OCI-LY3 (cell line): ENCODE measurements around the gene ATP5IF1.
A peak's percentile ranks its signal among the peaks of the same experiment; 100 is the strongest.

Source experiments
- H2AFZ ChIP-seq: fragments of 200-600, 300-600 bp; shearing (Covaris generic); 2 replicates; pipeline ENCODE4 v1.6.0; 2014; ENCODE audit warnings: antibody characterized with exemption, low read depth, low read length
- H3K27ac ChIP-seq: fragments of 200-600, 300-600 bp; sonication (generic); 2 replicates; pipeline ENCODE4 v1.5.1; 2014; ENCODE audit warnings: mild to moderate bottlenecking, low read length, moderate library complexity, mixed read lengths
- H3K27me3 ChIP-seq: fragments of 200-600, 300-600 bp; sonication (generic); 2 replicates; pipeline ENCODE4 v1.6.1; 2014; ENCODE audit warnings: low read depth, low read length, mixed read lengths
- H3K36me3 ChIP-seq: fragments of 200-600, 300-600 bp; sonication (generic); replicated peaks from 2 replicates; pipeline ENCODE3; 2014; ENCODE audit warnings: low read depth, low read length, mixed read lengths
- H3K4me1 ChIP-seq: fragments of 300-600, 200-600 bp; sonication (generic); 2 replicates; pipeline ENCODE4 v1.6.1; 2014; ENCODE audit warnings: low read length, mixed read lengths
- H3K4me2 ChIP-seq: fragments of 200-600, 300-600 bp; sonication (generic); 2 replicates; pipeline ENCODE4 v1.6.1; 2014; ENCODE audit warnings: low read length, mixed read lengths
- H3K4me3 ChIP-seq: fragments of 300-600, 200-600 bp; sonication (generic); 2 replicates; pipeline ENCODE4 v1.5.1; 2014; ENCODE audit warnings: antibody characterized with exemption, mild to moderate bottlenecking, low read length, moderate library complexity
- H3K79me2 ChIP-seq: fragments of 300-600, 200-600 bp; shearing (Covaris generic); 2 replicates; pipeline ENCODE4 v1.6.1; 2014; ENCODE audit warnings: mild to moderate bottlenecking, low read length, mixed read lengths
- H3K9ac ChIP-seq: fragments of 300-600, 200-600 bp; shearing (Covaris generic); 2 replicates; pipeline ENCODE4 v1.6.0; 2014; ENCODE audit warnings: mild to moderate bottlenecking, low read length, moderate library complexity
- H3K9me3 ChIP-seq: fragments of 200-600, 300-600 bp; shearing (Covaris generic); 2 replicates; pipeline ENCODE4 v1.6.1; 2014; ENCODE audit warnings: low read length, mixed read lengths; ENCODE audit not compliant: insufficient read depth
- H4K20me1 ChIP-seq: fragments of 200-600, 300-600 bp; sonication (generic); 2 replicates; pipeline ENCODE4 v1.6.1; 2016; ENCODE audit warnings: low read length, mixed read lengths; ENCODE audit not compliant: insufficient read depth
- EZH2phosphoT487 ChIP-seq: fragments of 200-600 bp; shearing (Covaris generic); IDR thresholded peaks from 2 replicates; pipeline ENCODE4 v1.6.1; 2018; ENCODE audit warnings: antibody characterized with exemption, mixed run types, low read depth
- TF ChIP-seq, protein P1 (sequence below): fragments of 200-600, 300-600 bp; sonication (generic); IDR thresholded peaks from 2 replicates; pipeline ENCODE4 v1.5.1; 2014; ENCODE audit warnings: antibody characterized with exemption, low read length, low read depth

Gene ATP5IF1

DNA sequence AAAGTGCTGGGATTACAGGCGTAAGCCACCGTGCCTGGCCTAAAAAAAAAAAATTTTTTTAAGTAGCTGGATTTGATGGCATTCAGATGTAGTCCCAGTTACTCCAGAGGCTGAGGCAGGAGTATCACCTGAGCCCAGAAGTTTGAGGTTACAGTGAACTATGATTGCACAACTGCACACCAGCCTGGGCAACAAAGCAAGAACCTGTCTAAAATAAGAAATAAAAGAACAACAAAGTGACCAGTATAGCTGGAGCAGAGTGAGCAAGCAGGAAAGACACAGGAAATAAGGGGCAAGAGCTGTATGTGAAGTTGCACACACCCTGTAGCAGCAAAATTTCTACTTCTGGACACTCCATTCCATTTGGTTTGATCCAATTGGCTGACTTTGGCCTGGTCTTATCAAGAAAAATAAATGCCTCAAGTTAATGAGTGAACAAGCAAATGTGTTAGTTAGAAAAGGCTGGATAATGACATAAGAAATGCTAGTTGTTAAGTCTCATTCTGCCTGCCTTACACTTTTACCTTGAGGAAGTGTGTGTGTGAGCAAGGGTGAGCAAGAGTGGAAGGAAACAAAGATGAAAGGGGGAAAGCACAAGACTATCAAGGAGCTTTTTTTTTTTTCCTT is 7.9 kb downstream of the ATP5IF1 start:
- no peak overlapping the region for H3K9ac ChIP-seq
- H3K4me1 ChIP-seq = peaks cover 27% of the 10 kb centered on the region
- no peaks in the 10 kb centered on the region for H3K79me2 ChIP-seq
- H3K4me2 ChIP-seq = no peak overlapping the region
- H3K27me3 ChIP-seq = no peaks in the 10 kb centered on the region
- no peaks in the 10 kb centered on the region for H3K36me3 ChIP-seq
- no peaks in the 10 kb centered on the region for H4K20me1 ChIP-seq
- no peak overlapping the region for H3K27ac ChIP-seq
- H2AFZ ChIP-seq = no peak overlapping the region
- no peak overlapping the region for H3K4me3 ChIP-seq
- H3K9me3 ChIP-seq = no peaks in the 10 kb centered on the region
- no peak for TF ChIP-seq EZH2phosphoT487
- TF ChIP-seq, protein P1, sequence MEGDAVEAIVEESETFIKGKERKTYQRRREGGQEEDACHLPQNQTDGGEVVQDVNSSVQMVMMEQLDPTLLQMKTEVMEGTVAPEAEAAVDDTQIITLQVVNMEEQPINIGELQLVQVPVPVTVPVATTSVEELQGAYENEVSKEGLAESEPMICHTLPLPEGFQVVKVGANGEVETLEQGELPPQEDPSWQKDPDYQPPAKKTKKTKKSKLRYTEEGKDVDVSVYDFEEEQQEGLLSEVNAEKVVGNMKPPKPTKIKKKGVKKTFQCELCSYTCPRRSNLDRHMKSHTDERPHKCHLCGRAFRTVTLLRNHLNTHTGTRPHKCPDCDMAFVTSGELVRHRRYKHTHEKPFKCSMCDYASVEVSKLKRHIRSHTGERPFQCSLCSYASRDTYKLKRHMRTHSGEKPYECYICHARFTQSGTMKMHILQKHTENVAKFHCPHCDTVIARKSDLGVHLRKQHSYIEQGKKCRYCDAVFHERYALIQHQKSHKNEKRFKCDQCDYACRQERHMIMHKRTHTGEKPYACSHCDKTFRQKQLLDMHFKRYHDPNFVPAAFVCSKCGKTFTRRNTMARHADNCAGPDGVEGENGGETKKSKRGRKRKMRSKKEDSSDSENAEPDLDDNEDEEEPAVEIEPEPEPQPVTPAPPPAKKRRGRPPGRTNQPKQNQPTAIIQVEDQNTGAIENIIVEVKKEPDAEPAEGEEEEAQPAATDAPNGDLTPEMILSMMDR = no peak

DNA sequence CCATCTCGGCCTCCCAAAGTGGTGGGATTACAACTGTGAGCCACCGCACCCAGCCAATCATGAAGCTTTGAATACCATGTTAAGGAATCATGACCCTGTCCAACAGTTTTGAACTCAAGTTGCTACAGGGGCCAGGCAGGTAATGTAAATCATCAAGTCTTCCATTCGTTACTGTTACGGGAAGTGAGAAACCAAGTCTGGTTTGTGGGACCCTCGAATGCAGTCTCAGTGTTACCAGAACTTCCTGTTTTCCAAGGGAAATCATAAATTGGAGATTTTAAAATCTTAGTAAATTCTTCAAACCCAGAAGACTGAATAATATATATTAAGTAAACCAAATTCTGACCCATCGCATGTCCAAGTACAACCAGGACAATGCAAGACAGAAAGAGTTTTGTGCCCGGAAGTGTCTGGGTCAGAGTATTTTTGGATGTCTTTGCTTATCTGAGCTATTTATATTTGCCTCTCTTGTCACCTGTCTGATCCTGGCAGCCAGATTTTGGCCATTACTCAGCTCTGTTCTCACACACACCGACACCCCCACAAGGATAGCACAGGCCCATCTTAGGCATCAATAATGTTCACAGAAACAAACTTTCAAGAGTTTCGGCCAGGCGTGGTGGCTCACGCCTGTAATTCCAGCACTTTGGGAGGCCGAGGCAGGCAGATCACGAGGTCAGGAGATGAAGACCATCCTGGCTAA is 8.8 kb downstream of the ATP5IF1 start:
- Histone ChIP-seq H4K20me1 (no peaks in the 10 kb centered on the region), H2AFZ (no peak overlapping the region; the same call in 1 of the 2 replicates), H3K36me3 (no peaks in the 10 kb centered on the region), H3K9ac (no peak overlapping the region), H3K27me3 (no peaks in the 10 kb centered on the region), H3K79me2 (no peaks in the 10 kb centered on the region), H3K9me3 (no peaks in the 10 kb centered on the region), H3K27ac (peak overlapping the region; percentile 0; the same call in 1 of the 2 replicates), H3K4me3 (peak overlapping the region; percentile 27; the same call in 1 of the 2 replicates), H3K4me1 (peaks cover 36% of the 10 kb centered on the region), H3K4me2 (peak overlapping the region; percentile 29)
- no peak for TF ChIP-seq EZH2phosphoT487
- TF ChIP-seq, protein P1 = no peak

DNA sequence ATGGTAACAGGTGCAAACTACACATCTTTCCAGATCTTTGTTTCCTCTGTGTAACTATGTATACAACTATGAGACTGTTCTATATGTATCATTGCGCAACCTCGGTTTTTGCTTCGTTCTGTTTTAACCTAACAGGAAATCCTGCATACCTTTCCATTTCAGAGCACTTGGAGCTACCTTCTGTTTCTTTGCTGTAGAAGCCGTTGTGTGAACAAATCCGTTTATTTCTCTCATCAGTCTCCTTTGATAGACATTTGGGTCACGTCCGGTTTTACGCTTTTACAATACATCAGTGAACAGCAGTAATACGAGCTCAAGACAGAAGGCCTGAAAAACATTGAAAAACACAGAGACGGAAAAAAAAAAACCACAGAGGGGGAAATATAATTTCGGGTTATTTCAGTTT is 10.5 kb downstream of the ATP5IF1 start:
- H3K27ac ChIP-seq = peak overlapping the region; percentile 71
- H3K4me1 ChIP-seq = peaks cover 41% of the 10 kb centered on the region
- peak overlapping the region; percentile 77 for H3K9ac ChIP-seq

More for the DNA sequence above, 10.5 kb downstream of the ATP5IF1 start:
- TF ChIP-seq EZH2phosphoT487 = no peak
- TF ChIP-seq, protein P1 = no peak
- Histone ChIP-seq H2AFZ (peak overlapping the region; percentile 68; the same call in 1 of the 2 replicates), H3K36me3 (no peaks in the 10 kb centered on the region), H3K4me2 (peak overlapping the region; percentile 84), H3K9me3 (no peaks in the 10 kb centered on the region), H4K20me1 (no peaks in the 10 kb centered on the region), H3K27me3 (no peaks in the 10 kb centered on the region), H3K4me3 (peak overlapping the region; percentile 86), H3K79me2 (no peaks in the 10 kb centered on the region)
